ENCODE data around the gene GZMM.

Gene GZMM

GRCh38 chr19:567296-567900 is 23.5 kb downstream of the GZMM start:
- no peak for DNase-seq

DNA sequence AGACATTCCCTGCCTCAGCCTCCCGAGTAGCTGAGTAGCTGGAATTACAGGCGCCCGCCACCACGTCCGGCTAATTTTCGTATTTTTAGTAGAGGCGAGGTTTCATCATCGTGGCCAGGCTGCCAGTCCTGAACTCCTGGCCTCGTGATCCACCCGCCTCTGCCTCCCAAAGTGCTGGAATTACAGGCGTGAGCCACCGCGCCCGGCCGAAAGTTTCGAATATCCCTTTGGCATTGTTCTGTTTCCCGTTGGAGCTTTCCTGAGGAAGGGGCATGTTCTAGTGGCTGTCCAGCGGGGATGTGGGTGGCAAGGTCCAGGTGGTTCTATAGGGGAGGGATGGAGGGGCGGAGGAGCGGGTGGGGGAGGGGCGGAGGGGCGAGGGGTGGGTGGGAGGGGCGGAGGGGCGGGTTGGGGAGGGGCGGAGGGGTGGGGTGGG is 26.4 kb downstream of the GZMM start:
- DNase-seq, result no peak

GRCh38 chr19:570937-571565 is 27.2 kb downstream of the GZMM start:
- peak; percentile 91 for DNase-seq

- peak; percentile 68 for DNase-seq
Measured at GRCh38 chr19:571566-571974, 27.7 kb downstream of the GZMM start.

- peak; percentile 98 for DNase-seq
Measured at GRCh38 chr19:572140-572742, 28.4 kb downstream of the GZMM start, which contains the start of gene BSG. BSG (plus strand) TSS chr19:572596; CDS start chr19:572635, 39 bp downstream.

- peak; percentile 57 for DNase-seq
Measured at GRCh38 chr19:572743-573518, 29.1 kb downstream of the GZMM start.

GRCh38 chr19:573519-573825 is 29.6 kb downstream of the GZMM start:
- DNase-seq, result no peak

DNA sequence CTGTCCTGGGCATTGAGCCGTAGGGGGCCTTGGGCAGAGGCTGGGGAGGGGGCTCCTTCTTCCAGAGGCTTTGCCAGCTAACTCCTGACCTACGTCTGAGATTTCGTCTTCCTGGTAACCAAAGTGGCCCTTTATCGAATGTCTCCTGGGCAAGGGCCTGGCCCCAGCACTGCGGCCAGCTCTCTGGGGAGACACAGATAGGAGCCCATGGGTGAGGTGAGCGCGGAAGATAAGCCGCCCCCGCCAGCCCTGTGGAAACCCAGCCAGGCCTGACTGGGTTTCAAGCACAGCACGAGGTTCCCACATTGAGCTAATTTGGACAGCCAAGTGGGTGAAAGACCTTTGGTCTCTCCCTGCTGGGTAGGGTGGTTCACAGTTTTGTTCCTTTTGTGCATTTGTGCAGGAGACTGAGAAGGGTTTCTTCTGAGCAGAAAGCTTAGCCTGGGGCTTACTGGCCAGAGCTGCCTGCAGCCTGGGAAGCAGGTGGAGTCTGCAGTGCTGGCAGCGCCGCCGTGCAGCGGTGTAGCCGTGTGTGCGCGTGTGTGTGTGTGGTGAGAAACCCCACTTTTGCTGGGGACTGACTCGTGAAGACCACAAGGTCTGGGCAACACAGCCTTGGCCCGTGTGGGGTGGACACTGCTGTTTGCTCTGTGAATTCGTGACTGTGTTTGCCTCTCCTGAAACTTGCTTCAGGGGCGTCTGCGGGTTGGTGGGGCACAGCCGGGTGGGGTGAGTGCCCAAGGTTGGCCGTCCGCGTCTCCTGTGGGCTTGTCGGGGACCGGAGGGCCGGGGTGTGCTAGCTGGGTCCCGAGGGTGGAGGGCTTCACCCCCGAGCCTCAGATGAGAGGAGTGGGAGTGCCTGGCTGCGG is 31.0 kb downstream of the GZMM start:
- DNase-seq, result no peak

DNA sequence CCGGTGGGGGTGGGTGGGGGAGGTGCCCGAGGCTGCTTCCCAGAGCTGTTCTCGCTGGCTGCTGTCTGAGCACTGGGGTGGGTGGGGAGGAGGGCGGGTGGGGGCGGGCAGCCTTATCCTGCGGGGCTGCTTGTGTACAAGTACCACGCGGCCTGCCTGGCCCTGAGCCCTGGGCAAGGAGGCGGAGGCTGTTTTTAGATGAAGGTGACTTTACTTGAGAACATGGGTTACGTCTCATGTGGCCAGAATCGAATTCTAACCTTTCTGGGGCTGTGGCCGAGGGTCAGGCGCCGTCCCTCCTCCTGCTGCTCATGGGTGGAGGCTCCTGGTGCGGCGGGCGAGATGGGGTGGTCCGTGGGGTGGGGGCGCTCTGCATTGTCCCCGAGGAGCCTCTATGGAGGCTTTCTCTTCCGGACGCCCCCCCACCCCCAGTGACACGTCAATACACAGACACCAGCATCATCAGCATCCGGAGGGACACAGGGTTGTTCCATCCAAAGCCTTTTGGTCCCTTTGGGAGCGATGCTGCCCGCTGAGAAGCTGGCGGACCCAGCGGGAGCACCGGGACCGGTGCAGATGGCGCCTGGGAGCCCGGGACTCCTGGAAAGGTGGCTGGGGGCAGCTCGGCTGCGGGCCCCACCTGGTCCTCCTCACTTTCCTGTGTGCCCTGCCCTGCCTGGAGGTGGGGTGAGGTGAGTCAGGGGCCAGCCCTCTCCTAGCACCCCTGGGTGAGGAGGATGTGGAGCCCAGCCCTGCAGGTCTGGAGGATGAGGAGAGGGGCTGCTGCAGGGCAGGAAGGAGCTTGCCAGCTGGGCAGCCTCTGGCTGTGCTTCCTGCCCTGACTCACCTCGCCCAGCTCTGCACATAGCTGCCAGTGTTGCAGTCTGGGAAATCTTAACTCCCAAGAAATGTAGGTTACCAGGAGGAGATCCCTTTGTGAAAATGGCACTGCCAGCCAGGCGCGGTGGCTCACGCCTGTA is 32.0 kb downstream of the GZMM start:
- DNase-seq, result no peak

DNA sequence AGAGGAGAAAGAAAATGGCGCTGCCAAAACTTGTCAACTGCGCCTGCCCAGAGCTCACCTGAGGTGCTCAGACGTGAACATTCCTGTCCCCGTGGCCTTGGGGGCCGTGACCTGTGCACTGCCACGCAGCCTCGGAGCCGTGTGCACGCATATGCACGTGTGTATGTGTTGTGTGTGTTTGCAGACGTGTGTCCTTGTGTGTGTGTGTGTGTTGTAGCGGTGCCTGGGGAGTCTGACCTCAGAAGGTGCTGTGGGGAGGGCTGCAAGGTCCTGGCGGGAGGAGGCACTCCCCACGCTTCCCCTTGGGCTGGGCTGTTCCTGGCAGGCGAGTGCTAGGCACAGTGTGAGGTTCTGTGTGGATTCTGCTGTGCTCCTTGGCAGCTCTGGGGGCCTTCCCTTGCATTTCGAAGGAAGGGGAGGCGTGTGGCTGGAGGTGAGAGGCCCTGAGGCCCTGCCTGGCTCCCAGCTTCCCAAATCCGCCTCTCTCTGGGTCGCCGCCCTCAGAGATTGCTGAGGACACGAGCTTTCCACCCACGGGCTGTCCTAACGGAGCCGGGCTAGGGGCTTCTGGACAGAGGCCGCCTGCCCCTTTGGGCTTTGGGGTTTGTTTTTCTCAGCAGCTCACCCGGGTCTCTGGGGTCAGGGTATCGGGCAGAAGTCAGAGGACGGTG is 33.0 kb downstream of the GZMM start:
- no peak for DNase-seq

- no peak for DNase-seq
Measured at GRCh38 chr19:577439-578392, 33.9 kb downstream of the GZMM start.

DNA sequence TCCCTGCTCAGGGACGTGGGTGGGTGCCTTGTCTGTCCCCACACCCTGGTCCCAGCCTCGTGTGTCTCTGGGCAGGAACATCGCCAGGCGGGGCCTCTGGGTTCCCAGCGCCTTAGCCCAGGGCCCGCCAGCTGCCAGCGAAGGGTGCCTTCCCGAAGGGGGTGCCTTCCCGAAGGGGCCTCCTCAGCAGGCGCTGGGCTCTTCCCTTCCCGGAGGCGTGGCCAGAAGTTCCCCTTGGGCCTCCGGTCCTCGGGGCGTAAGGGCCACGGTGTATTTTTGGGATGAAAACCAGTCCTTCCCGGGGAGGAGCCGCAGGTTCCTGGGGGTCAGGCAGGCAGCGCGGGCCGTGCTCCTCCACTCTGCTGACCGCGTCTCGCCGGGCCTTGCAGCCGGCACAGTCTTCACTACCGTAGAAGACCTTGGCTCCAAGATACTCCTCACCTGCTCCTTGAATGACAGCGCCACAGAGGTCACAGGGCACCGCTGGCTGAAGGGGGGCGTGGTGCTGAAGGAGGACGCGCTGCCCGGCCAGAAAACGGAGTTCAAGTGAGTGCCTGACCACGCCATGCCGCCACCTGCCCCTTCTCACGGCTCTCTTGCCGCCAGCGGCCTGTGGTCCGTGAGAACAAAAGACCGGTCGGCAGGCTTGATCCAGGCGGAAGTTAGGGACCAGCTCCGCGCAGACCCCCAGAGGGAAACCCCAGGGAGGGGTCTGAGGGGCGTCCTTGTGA is 35.4 kb downstream of the GZMM start:
- no peak for DNase-seq

- DNase-seq, result no peak
Measured at GRCh38 chr19:579842-580155, 35.9 kb downstream of the GZMM start.

DNA sequence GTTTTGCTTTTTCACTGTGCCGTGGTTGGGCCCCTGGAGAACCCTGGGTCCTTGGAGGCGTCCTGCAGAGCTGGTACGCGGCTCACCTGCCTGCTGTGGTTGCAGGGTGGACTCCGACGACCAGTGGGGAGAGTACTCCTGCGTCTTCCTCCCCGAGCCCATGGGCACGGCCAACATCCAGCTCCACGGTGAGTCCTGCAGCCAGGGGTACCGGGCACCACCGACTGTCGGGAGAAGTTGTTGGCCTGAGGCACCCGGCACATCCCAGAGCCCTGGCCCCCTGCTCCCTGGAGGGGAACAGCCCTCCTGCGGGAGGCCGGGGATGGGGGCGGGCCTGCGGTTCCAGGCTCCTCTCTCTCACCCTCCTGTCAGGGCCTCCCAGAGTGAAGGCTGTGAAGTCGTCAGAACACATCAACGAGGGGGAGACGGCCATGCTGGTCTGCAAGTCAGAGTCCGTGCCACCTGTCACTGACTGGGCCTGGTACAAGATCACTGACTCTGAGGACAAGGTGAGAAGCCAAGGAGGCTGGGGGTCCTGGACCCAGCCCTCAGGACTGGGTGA is 36.5 kb downstream of the GZMM start:
- no peak for DNase-seq

DNA sequence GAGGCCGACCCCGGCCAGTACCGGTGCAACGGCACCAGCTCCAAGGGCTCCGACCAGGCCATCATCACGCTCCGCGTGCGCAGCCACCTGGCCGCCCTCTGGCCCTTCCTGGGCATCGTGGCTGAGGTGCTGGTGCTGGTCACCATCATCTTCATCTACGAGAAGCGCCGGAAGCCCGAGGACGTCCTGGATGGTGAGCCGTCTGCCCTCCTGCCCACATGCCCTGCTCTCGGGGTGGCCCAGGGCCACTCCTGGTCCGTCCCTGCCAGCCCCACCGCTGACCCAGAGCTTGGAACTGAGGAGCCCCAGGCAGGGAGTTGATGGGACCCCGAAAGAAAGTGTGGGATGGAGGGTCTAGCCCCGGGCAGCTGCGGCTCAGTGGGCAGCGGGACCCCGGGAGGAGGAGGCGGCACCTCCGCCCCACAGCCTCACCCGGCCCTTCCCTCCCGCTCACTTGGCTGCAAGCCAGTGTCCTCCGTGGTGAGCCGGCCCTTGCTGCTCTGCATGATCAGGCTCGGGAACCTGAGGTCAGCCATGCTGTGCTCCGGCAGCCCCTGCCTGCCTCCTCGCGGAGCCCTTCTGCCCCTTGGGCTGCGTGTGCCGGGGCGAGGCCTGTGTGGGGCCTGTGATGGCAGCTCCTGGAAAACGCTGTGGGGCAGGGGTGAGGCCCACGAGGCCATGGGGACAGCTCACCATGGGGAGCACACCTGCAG is 37.7 kb downstream of the GZMM start:
- DNase-seq, result no peak

DNA sequence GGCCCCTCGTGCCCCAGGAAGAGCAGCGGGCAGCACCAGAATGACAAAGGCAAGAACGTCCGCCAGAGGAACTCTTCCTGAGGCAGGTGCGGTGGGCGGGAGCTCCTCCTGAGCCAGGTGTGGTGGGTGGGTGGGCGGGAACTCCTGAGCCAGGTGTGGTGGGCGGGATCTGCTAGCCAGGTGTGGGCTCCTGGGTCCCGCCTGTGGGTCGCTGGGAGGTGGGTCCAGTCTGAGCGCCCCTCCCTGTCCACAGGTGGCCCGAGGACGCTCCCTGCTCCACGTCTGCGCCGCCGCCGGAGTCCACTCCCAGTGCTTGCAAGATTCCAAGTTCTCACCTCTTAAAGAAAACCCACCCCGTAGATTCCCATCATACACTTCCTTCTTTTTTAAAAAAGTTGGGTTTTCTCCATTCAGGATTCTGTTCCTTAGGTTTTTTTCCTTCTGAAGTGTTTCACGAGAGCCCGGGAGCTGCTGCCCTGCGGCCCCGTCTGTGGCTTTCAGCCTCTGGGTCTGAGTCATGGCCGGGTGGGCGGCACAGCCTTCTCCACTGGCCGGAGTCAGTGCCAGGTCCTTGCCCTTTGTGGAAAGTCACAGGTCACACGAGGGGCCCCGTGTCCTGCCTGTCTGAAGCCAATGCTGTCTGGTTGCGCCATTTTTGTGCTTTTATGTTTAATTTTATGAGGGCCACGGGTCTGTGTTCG is 38.8 kb downstream of the GZMM start:
- DNase-seq, result no peak

DNA sequence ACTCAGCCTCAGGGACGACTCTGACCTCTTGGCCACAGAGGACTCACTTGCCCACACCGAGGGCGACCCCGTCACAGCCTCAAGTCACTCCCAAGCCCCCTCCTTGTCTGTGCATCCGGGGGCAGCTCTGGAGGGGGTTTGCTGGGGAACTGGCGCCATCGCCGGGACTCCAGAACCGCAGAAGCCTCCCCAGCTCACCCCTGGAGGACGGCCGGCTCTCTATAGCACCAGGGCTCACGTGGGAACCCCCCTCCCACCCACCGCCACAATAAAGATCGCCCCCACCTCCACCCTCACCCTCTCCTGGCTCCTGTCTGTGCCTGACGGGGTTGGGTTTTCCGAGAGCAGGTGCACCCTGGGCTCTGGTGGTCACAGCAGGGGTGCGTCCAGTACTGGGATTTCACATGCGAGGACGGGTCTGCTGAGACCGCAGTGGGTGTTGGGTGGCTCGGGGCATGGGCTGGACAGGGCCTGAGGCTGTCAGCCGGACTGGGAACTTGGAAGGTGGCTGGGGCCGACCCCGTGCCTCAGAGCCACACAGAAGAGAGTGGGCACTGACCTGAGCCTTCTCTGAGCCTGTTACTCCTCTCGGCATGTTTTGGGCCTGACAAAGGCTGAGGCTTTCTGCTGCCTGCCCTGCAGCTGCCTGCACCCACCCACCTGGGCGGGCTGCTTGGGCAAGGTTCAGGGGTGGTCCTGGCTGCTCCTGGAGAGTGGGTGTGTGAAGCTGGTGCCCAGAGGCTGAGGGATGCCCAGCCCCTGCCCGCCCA is 39.5 kb downstream of the GZMM start:
- DNase-seq, result no peak
